NB4 (cell line): ENCODE results near the gene DNAH1.
"Not testable (repeated sequence)": the region's sequence is repeated elsewhere in the genome, so short reads cannot be mapped to it uniquely, and the experiment has no call there.

Experiments used
- DNase-seq: peaks from one replicate; pipeline ENCODE4 v3.0.0; 2010; ENCODE audit warnings: low read depth
- H3K4me3 ChIP-seq: one replicate; pipeline ENCODE4 v1.5.1; 2011; ENCODE audit warnings: mild to moderate bottlenecking, low read depth, low read length, moderate library complexity
- MYC ChIP-seq: IDR thresholded peaks from 2 replicates; pipeline ENCODE4 v1.6.1; 2011; ENCODE audit warnings: low read depth, low read length
- POLR2A ChIP-seq: IDR thresholded peaks from 2 replicates; pipeline ENCODE4 v1.6.1; 2011; ENCODE audit warnings: mild to moderate bottlenecking; ENCODE audit not compliant: insufficient read length; ENCODE audit errors: extremely low read depth
- TF ChIP-seq, protein P1 (sequence below): IDR thresholded peaks from 2 replicates; pipeline ENCODE4 v1.6.1; 2011; ENCODE audit warnings: low read depth, low read length
- TF ChIP-seq, protein P2 (sequence below): IDR thresholded peaks from one replicate; pipeline ENCODE4 v1.5.1; 2012; ENCODE audit warnings: low read depth, low read length

The DNAH1 gene

DNA sequence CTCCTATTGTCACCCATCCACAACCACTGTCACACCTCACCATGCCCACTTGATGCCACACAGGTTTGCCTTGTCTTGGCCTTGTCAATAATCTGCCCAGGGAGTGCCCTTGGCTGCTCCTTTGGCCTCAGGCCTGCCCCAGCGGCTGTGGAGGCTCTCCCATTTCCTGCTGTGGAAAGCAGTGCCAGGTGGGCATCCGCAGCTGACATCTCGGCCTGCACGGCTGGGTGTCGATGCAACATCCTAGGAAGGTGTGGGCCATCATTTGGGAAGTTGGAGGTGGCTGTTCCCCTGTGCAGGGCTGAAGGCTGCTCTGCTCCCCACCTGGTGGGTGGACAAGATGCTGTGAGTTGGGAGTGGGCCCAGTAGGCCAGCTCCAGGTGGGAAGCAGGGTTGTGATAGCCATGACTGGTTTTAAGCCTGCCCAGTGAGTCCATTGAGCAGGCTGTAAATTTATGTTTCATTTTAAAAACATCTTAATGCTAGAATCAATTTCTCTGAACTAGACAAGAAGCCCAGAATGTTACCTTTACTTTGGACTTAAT lies 12.5 kb downstream of the DNAH1 start:
- no peak overlapping the region for H3K4me3 ChIP-seq
- no peak for DNase-seq
- TF ChIP-seq, protein P1, sequence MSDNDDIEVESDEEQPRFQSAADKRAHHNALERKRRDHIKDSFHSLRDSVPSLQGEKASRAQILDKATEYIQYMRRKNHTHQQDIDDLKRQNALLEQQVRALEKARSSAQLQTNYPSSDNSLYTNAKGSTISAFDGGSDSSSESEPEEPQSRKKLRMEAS: no peak
- TF ChIP-seq POLR2A: no peak
- TF ChIP-seq, protein P2, sequence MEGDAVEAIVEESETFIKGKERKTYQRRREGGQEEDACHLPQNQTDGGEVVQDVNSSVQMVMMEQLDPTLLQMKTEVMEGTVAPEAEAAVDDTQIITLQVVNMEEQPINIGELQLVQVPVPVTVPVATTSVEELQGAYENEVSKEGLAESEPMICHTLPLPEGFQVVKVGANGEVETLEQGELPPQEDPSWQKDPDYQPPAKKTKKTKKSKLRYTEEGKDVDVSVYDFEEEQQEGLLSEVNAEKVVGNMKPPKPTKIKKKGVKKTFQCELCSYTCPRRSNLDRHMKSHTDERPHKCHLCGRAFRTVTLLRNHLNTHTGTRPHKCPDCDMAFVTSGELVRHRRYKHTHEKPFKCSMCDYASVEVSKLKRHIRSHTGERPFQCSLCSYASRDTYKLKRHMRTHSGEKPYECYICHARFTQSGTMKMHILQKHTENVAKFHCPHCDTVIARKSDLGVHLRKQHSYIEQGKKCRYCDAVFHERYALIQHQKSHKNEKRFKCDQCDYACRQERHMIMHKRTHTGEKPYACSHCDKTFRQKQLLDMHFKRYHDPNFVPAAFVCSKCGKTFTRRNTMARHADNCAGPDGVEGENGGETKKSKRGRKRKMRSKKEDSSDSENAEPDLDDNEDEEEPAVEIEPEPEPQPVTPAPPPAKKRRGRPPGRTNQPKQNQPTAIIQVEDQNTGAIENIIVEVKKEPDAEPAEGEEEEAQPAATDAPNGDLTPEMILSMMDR: no peak

DNA sequence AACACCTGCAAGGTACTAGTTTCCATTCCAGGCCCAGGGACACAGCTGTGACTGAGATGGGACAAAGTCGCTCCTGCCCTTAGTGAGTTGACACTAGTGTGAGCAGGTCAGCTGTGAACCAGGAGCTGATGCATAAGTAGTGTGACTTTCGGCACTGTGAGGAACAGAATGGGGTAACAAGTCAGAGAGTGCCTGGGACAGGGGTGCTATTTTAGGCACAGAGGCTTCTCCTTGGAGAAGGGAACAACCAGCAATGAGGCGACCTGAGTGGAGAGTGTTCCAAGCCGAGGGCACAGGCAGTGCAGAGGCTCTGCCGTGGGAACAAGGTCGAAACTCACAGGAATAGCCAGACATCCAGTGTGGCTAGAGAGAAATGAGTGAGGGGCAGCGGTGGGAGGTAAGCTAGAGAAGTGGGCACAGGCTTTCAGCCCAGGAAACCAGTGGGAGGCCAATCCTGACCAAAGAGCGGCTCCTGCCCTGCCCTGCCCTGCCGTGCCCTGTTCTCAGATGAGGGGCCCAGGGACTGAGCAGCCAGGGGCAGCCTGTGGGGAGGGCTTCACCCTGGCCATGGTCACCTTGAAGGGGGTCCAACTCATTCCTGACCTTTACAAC lies 14.2 kb downstream of the DNAH1 start:
- DNase-seq: no peak
- no peak overlapping the region for H3K4me3 ChIP-seq
- TF ChIP-seq, protein P1: no peak
- TF ChIP-seq POLR2A (no peak), MYC (no peak)

DNA sequence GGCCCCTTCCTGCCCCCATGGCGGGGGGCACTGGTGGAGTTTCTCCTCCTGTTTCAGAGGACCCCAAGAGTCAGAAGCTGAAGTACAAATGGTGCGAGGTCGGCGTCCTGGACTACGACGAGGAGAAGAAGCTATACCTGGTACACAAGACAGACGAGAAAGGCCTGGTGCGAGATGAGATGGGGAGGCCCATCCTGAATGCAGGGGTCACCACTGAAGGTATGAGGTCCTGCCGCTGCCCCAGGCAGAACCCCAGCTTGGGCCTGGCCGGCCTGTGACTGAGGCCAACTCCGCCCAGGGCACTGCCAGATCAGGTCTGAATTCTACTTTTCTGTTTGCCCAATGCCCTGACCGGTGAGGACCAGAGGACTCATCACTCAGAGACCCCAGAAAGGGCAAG lies 15.0 kb downstream of the DNAH1 start:
- no peak for DNase-seq
- no peak for TF ChIP-seq MYC
- no peak for TF ChIP-seq POLR2A
- TF ChIP-seq, protein P1: no peak
- TF ChIP-seq, protein P2: no peak
- no peak overlapping the region for H3K4me3 ChIP-seq

DNA sequence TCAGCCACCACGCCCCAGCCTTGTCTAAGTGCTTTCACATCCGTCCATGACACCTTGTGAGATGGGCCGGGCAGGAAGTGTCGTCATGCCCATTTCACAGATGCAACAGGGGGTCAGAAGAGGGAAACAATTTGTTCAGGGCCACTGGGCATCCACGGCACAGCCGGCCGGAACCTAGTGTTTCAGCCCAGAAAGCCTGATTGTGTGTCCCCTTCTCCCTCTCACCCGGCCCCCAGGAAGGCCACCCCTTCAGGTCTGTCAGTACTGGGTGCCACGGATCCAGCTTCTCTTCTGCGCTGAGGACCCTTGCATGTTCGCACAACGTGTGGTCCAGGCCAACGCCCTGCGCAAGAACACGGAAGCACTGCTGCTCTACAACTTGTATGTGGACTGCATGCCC lies 15.8 kb downstream of the DNAH1 start:
- H3K4me3 ChIP-seq: no peak overlapping the region
- TF ChIP-seq MYC (no peak), POLR2A (no peak)
- TF ChIP-seq, protein P2: no peak
- TF ChIP-seq, protein P1: no peak
- no peak for DNase-seq

DNA sequence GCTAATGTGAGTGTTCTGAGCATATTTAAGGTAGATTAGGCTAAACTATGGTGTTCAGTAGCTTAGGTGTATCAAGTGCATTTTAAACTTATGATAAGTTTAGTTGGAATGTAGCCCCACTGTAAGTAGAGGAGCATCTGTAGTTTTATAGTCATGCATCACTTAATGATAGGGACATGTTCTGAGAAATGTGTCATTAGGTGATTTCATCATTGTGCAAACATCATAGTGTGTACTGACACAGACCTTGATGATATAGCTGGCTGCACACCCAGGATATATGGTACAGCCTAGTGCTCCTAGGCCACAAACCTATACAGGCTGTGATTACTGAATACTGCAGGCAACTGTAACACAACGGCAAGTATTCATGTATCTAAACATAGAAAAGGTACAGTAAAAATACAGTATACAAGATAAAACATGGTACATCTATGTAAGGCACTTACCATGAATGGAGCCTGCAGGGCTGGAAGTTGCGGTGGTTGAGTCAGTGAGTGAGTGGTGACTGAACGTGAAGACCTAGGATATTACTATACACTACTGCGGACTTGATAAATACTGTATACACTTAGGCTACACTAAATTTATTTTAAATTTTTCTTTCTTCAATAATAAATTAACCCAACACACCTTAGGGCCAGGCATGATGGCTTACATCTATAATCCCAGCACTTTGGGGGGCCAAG lies 17.9 kb downstream of the DNAH1 start:
- TF ChIP-seq, protein P1: no peak
- TF ChIP-seq POLR2A: no peak
- TF ChIP-seq, protein P2: no peak
- no peak for TF ChIP-seq MYC
- DNase-seq: no peak
- no peak overlapping the region for H3K4me3 ChIP-seq

DNA sequence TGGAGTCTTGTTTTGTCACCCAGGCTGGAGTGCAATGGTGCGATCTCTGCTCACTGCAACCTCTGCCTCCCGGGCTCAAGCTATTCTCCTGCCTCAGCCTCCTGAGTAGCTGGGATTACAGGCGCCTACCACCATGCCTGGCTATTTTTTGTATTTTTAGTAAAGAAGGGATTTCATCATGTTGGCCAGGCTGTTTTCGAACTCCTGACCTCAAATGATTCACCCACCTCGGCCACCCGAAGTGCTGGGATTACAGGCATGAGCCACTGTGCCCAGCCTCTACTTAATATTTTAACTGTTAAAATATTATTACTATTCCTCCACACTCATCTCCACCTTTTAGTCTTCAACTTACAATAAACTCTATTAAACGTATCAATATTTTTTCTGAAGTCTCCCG lies 22.0 kb downstream of the DNAH1 start:
- H3K4me3 ChIP-seq, DNase-seq: not testable (repeated sequence)
